Measurements from ENCODE around the gene PLEKHG4B. TPM values are rescaled to one million over a fixed set of nuclear protein-coding genes. Genes with fewer than 3 reads are reported as not detected.

The PLEKHG4B gene
- polyA plus RNA-seq, 3 donors: not detected

- no peak within 1 kb of the TSS for H3K27ac Mint-ChIP-seq
- H3K4me1 Mint-ChIP-seq: peaks cover 6% of the 10 kb centered on the region
- no peak for TF ChIP-seq CTCF (IDR thresholded peaks at IDR 0.05)
- intact Hi-C loops (cut with micrococcal nuclease): no loop called here
- 27% methylated on average over 55 of the region's 56 CpGs for WGBS (ENCODE audit: insufficient coverage)
- no peak for DNase-seq
- Histone ChIP-seq H3K4me3 (replicated peaks in 1 of 3; ENCODE audit: low read depth in 2 of 3, low read length in 3 of 3) (no peak within 1 kb of the TSS), H2AFZ (ENCODE audit: insufficient read depth, low read depth, low read length, poor library complexity, severe bottlenecking) (no peak within 1 kb of the TSS), H3K36me3 (replicated peaks in 1 of 2; ENCODE audit: control insufficient read depth in 1 of 2, insufficient read depth in 2 of 2, low read length in 2 of 2) (no peaks in the 10 kb centered on the region), H3K4me1 (ENCODE audit: control insufficient read depth in 1 of 2, insufficient read depth in 2 of 2, low read length in 2 of 2) (peaks cover 0 to 3% of the 10 kb centered on the region in 2 donors), H3K27ac (ENCODE audit: low read depth in 1 of 2, low read length in 2 of 2) (no peak within 1 kb of the TSS), H3K9me3 (replicated peaks in 1 of 2; ENCODE audit: control insufficient read depth in 1 of 2, insufficient read depth in 1 of 2, low read length in 2 of 2) (no peaks in the 10 kb centered on the region), H3K9ac (ENCODE audit: insufficient read depth, low read length, poor library complexity, severe bottlenecking) (no peak within 1 kb of the TSS), H3K79me2 (ENCODE audit: insufficient read depth, low read length) (no peaks in the 10 kb centered on the region), H3K4me2 (replicated peaks; ENCODE audit: extremely low read depth, low read length, poor library complexity, severe bottlenecking) (no peak within 1 kb of the TSS), H3K27me3 (ENCODE audit: control insufficient read depth in 2 of 2, insufficient read depth in 2 of 2, low read length in 2 of 2) (peaks cover 0 to 8% of the 10 kb centered on the region in 2 donors), H4K20me1 (ENCODE audit: insufficient read depth, low read length) (no peaks in the 10 kb centered on the region)
- H3K27me3 Mint-ChIP-seq (ENCODE audit: low read depth in 3 of 3): peaks cover 13 to 35% (median 18%) of the 10 kb centered on the region in 3 donors
- H3K9me3 Mint-ChIP-seq: peaks cover 0 to 2% (median 0%) of the 10 kb centered on the region in 7 donors
- no peaks in the 10 kb centered on the region for H3K36me3 Mint-ChIP-seq
- H3K4me3 Mint-ChIP-seq: peak within 1 kb of the TSS in 1 of 2 donors; percentile 62
Observed at GRCh38 chr5:191036-191948, 99.3 kb downstream of the PLEKHG4B start, which contains the start of gene LRRC14B. Gene LRRC14B (plus strand): TSS chr5:191495. CDS start chr5:191539, 44 bp downstream.

GRCh38 chr5:191949-192690 is 100.2 kb downstream of the PLEKHG4B start:
- no peak overlapping the region for H3K9ac ChIP-seq (ENCODE audit: insufficient read depth, low read length, poor library complexity, severe bottlenecking)
- no peak for TF ChIP-seq CTCF (IDR thresholded peaks at IDR 0.05)
- no peaks in the 10 kb centered on the region for H4K20me1 ChIP-seq (ENCODE audit: insufficient read depth, low read length)
- no peak overlapping the region for H3K27ac ChIP-seq (ENCODE audit: low read depth in 1 of 2, low read length in 2 of 2)
- no peak for DNase-seq
- H3K79me2 ChIP-seq (ENCODE audit: insufficient read depth, low read length): no peaks in the 10 kb centered on the region
- intact Hi-C loops (cut with micrococcal nuclease): no loop called here
- H3K4me3 ChIP-seq (replicated peaks in 1 of 3; ENCODE audit: low read depth in 2 of 3, low read length in 3 of 3): no peak overlapping the region
- no peaks in the 10 kb centered on the region for H3K36me3 ChIP-seq (replicated peaks in 1 of 2; ENCODE audit: control insufficient read depth in 1 of 2, insufficient read depth in 2 of 2, low read length in 2 of 2)
- peaks cover 0 to 2% (median 0%) of the 10 kb centered on the region in 7 donors for H3K9me3 Mint-ChIP-seq
- no peak overlapping the region for H2AFZ ChIP-seq (ENCODE audit: insufficient read depth, low read depth, low read length, poor library complexity, severe bottlenecking)
- no peak overlapping the region for H3K4me2 ChIP-seq (replicated peaks; ENCODE audit: extremely low read depth, low read length, poor library complexity, severe bottlenecking)
- no peaks in the 10 kb centered on the region for H3K9me3 ChIP-seq (replicated peaks in 1 of 2; ENCODE audit: control insufficient read depth in 1 of 2, insufficient read depth in 1 of 2, low read length in 2 of 2)
- H3K27ac Mint-ChIP-seq: no peak overlapping the region
- H3K27me3 Mint-ChIP-seq (ENCODE audit: low read depth in 3 of 3): peaks cover 13 to 35% (median 18%) of the 10 kb centered on the region in 3 donors
- no peaks in the 10 kb centered on the region for H3K36me3 Mint-ChIP-seq
- H3K4me1 ChIP-seq (ENCODE audit: control insufficient read depth in 1 of 2, insufficient read depth in 2 of 2, low read length in 2 of 2): peaks cover 0 to 3% of the 10 kb centered on the region in 2 donors
- WGBS (ENCODE audit: insufficient coverage): 94% methylated on average over 34 of the region's 46 CpGs
- H3K4me1 Mint-ChIP-seq: peaks cover 6% of the 10 kb centered on the region
- H3K27me3 ChIP-seq (ENCODE audit: control insufficient read depth in 2 of 2, insufficient read depth in 2 of 2, low read length in 2 of 2): peaks cover 0 to 8% of the 10 kb centered on the region in 2 donors
- peak overlapping the region in 1 of 2 donors; percentile 62 for H3K4me3 Mint-ChIP-seq

Measured in CD14-positive monocyte (primary cell).